ENCODE measurements around the gene CCL21. TPM values are rescaled to one million over a fixed set of nuclear protein-coding genes. Genes with fewer than 3 reads are reported as not detected.

The CCL21 gene
- total RNA-seq = not detected

DNA sequence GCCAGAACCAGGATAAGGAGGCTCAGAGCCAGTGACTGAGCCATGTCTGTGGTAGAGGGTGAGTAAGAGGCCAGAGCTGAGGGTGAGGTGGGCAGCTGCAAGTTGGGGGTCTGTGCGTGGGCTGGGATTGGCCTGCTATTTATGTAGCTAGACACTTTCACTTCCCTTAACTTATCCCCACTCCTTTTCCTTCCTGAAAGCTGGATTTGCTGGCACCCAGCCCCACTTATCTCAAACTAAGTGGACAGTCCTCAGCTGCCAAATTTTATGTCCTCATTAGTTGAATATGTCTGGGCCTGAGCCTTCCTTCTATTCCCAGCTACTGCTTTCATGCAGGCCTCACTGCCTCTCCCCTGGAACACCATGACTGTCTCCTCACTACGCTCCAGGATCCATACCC is at the start of gene CCL21:
CCL21 (minus strand) TSS at position 114 of the 400 bp plus-strand sequence; CDS start at position 44, 70 bp downstream.

GRCh38 chr9:34690983-34691935 is 18.7 kb downstream of the CCL21 start, which contains the start of gene CCL19:
CCL19 (minus strand) TSS chr9:34691276; CDS start chr9:34691139, 137 bp downstream.

DNA sequence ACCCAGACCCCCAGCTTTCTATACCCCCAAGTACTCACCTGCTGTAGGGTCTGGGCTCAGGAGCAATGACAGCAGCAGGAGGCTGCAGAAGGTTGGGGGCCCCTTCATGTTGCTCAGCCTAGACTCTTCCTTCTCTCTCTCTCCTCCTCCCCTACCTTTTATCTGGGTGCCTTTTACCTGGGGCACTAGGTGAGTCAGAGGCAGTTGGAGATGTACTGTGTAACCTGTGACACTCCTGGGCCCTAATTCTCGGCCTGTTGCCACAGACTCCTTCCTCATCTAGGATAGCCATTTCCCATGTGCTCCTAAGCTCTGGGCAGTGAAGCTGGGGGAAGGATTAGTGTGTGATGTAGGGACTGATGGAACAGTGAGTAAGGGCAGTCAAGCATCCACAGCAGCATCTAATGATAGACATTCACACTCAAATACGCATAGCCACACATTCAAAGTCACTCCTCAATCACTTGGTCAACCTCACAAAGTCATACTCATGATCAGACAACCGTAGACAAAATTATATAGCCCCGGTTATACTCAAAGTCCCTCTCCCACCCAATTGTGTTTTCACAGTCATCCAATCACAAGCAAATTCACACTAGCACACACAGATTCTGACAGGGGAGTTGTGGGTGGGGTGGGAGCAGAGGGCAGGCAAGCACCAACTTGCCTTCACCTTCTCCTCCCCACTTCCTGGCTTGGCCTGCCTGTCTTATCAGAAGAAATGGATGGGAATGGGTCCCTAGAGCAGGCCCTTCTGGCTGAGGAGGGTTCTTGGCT is 47.2 kb downstream of the CCL21 start, which contains the start of gene CCL27:
CCL27 (minus strand) TSS at position 132 of the 777 bp plus-strand sequence; CDS start at position 108, 24 bp downstream.

Small RNA genes lying within 50 kb of the gene (small RNA-seq; reads per million reads assigned to genes)
- not detected for gene CCL27

Other genes starting within 250 kb of the CCL21 start
- 58.8 TPM for gene ENHO, start 187.1 kb downstream of the CCL21 start, total RNA-seq
- 17.5 TPM for gene CNTFR, start 120.4 kb downstream of the CCL21 start, total RNA-seq
- 12.7 TPM for gene RPP25L, start 98.0 kb downstream of the CCL21 start, total RNA-seq
- 150 TPM for gene DCTN3, start 89.6 kb downstream of the CCL21 start, total RNA-seq
- gene ARID3C, start 81.1 kb downstream of the CCL21 start, total RNA-seq = 0.69 TPM
- 25.1 TPM for gene SIGMAR1, start 72.3 kb downstream of the CCL21 start, total RNA-seq
- 42.7 TPM for gene GALT, start 63.5 kb downstream of the CCL21 start, total RNA-seq
- 7.2 TPM for gene IL11RA, start 58.0 kb downstream of the CCL21 start, total RNA-seq
- gene CCL27, start 47.5 kb downstream of the CCL21 start, total RNA-seq = 0.69 TPM
- not detected for gene CCL19, start 18.9 kb downstream of the CCL21 start, total RNA-seq
- 45.2 TPM for gene PHF24, start 248.1 kb upstream of the CCL21 start, total RNA-seq